DND-41 (cell line): Measurements from ENCODE around the gene STX2.
"Not testable (repeated sequence)": the region's sequence is repeated elsewhere in the genome, so short reads cannot be mapped to it uniquely, and the experiment has no call there.

Experiments
- ATAC-seq: fragments of 200-7000 bp; cut with Tn5 transposase; 3 replicates; pipeline ENCODE4 v1.9.1; 2021; ENCODE audit warnings: low read depth; ENCODE audit not compliant: insufficient read depth
- DNase-seq: peaks from one replicate; pipeline ENCODE4 v3.0.0-alpha.2; 2020
- H2AFZ ChIP-seq: 2 replicates; pipeline ENCODE4 v1.6.0; 2012; ENCODE audit warnings: low read depth, low read length
- H3K27ac ChIP-seq: 2 replicates; pipeline ENCODE4 v1.5.1; 2012; ENCODE audit warnings: low read length, inconsistent platforms
- H3K27me3 ChIP-seq: fragments of 200-600 bp; sonication (generic); 2 replicates; pipeline ENCODE4 v1.6.0; 2012; ENCODE audit warnings: low read length, mild to moderate bottlenecking, inconsistent platforms; ENCODE audit not compliant: insufficient read depth, poor library complexity
- H3K36me3 ChIP-seq: 2 replicates; pipeline ENCODE4 v1.5.1; 2012; ENCODE audit warnings: low read length, inconsistent platforms; ENCODE audit not compliant: insufficient read depth
- H3K4me1 ChIP-seq: 2 replicates; pipeline ENCODE4 v1.5.1; 2012; ENCODE audit warnings: mild to moderate bottlenecking, low read length; ENCODE audit not compliant: insufficient read depth
- H3K4me2 ChIP-seq: 2 replicates; pipeline ENCODE4 v1.6.0; 2012; ENCODE audit warnings: mild to moderate bottlenecking, moderate library complexity, low read length, inconsistent platforms; ENCODE audit not compliant: insufficient read depth
- H3K4me3 ChIP-seq, 2 experiments: fragments of 200-600 bp in 1 of 2; shearing (Covaris generic) in 1 of 2; 2 replicates each; pipeline ENCODE4 v1.5.1; 2012 to 2016; ENCODE audit warnings: inconsistent platforms in 2 of 2, low read length in 2 of 2, mild to moderate bottlenecking in 2 of 2, low read depth in 1 of 2, moderate library complexity in 1 of 2
- H3K79me2 ChIP-seq: 2 replicates; pipeline ENCODE4 v1.6.0; 2012; ENCODE audit warnings: low read length, inconsistent platforms; ENCODE audit not compliant: insufficient read depth
- H3K9ac ChIP-seq: 2 replicates; pipeline ENCODE4 v1.6.0; 2012; ENCODE audit warnings: low read depth, mild to moderate bottlenecking, inconsistent platforms, low read length, moderate library complexity
- H3K9me3 ChIP-seq: 2 replicates; pipeline ENCODE4 v1.5.1; 2012; ENCODE audit warnings: low read length, moderate library complexity, mild to moderate bottlenecking, inconsistent platforms; ENCODE audit not compliant: insufficient read depth, severe bottlenecking
- H4K20me1 ChIP-seq: 2 replicates; pipeline ENCODE4 v1.6.0; 2012; ENCODE audit warnings: low read length; ENCODE audit not compliant: insufficient read depth
- CTCF ChIP-seq: IDR thresholded peaks from 2 replicates; pipeline ENCODE4 v1.5.1; 2012; ENCODE audit warnings: borderline replicate concordance, low read length, moderate library complexity, mild to moderate bottlenecking; ENCODE audit not compliant: poor library complexity, severe bottlenecking; ENCODE audit errors: extremely low read depth
- EZH2 ChIP-seq: IDR thresholded peaks from 3 replicates; pipeline ENCODE4 v1.6.1; 2012; ENCODE audit warnings: borderline replicate concordance, low read depth, mild to moderate bottlenecking, moderate library complexity, low read length, inconsistent platforms; ENCODE audit not compliant: severe bottlenecking

Gene STX2

GRCh38 chr12:130761537-130762318 is 77.3 kb downstream of the STX2 start:
- H3K4me2 ChIP-seq, result no peak overlapping the region
- no peak overlapping the region for H3K4me3 ChIP-seq
- no peaks in the 10 kb centered on the region for H4K20me1 ChIP-seq
- no peak overlapping the region for H3K9ac ChIP-seq
- ATAC-seq (no peak; the same call in 2 of the 3 replicates), DNase-seq (no peak)
- H3K36me3 ChIP-seq, result no peaks in the 10 kb centered on the region
- H3K4me1 ChIP-seq, result no peaks in the 10 kb centered on the region
- no peak overlapping the region for H2AFZ ChIP-seq
- no peak overlapping the region for H3K27ac ChIP-seq
- H3K27me3 ChIP-seq, result no peaks in the 10 kb centered on the region
- peaks cover 16% of the 10 kb centered on the region for H3K9me3 ChIP-seq
- no peaks in the 10 kb centered on the region for H3K79me2 ChIP-seq
- TF ChIP-seq EZH2 (no peak), CTCF (peak; percentile 57)

- peak; percentile 21 for DNase-seq
- 0 out of 3 replicates have a peak, but pooled peaks have one; percentile 44 for ATAC-seq
- H2AFZ ChIP-seq, result peak overlapping the region; percentile 49
- no peaks in the 10 kb centered on the region for H3K27me3 ChIP-seq
- no peak overlapping the region for H3K9ac ChIP-seq
- H3K4me3 ChIP-seq, result no peak overlapping the region
- H3K79me2 ChIP-seq, result no peaks in the 10 kb centered on the region
- H3K9me3 ChIP-seq, result no peaks in the 10 kb centered on the region
- peak overlapping the region; percentile 12; the same call in 1 of the 2 replicates for H3K27ac ChIP-seq
- TF ChIP-seq CTCF, result no peak
- no peak for TF ChIP-seq EZH2
- no peaks in the 10 kb centered on the region for H4K20me1 ChIP-seq
- no peaks in the 10 kb centered on the region for H3K36me3 ChIP-seq
- H3K4me2 ChIP-seq, result no peak overlapping the region
- no peaks in the 10 kb centered on the region for H3K4me1 ChIP-seq
Measured at GRCh38 chr12:130754234-130754901, 84.7 kb downstream of the STX2 start.

- peaks cover 5% of the 10 kb centered on the region for H3K4me1 ChIP-seq
- TF ChIP-seq EZH2, result no peak
- peak; percentile 56 for TF ChIP-seq CTCF
- DNase-seq, result peak; percentile 40
- no peak overlapping the region for H3K4me3 ChIP-seq
- H3K4me2 ChIP-seq, result no peak overlapping the region
- no peaks in the 10 kb centered on the region for H3K9me3 ChIP-seq
- H3K27me3 ChIP-seq, result no peaks in the 10 kb centered on the region
- H3K79me2 ChIP-seq, result no peaks in the 10 kb centered on the region
- H3K9ac ChIP-seq, result no peak overlapping the region
- no peak overlapping the region for H2AFZ ChIP-seq
- no peaks in the 10 kb centered on the region for H3K36me3 ChIP-seq
- ATAC-seq, result peak; percentile 37; the same call in 1 of the 3 replicates
- no peak overlapping the region for H3K27ac ChIP-seq
- no peaks in the 10 kb centered on the region for H4K20me1 ChIP-seq
Measured at GRCh38 chr12:130752692-130753230, 86.3 kb downstream of the STX2 start.

- H3K36me3 ChIP-seq, DNase-seq, H3K9me3 ChIP-seq, H3K4me1 ChIP-seq, H3K27ac ChIP-seq, H3K27me3 ChIP-seq, H3K4me2 ChIP-seq, ATAC-seq, H3K79me2 ChIP-seq, H2AFZ ChIP-seq, H3K9ac ChIP-seq, H3K4me3 ChIP-seq, H4K20me1 ChIP-seq: not testable (repeated sequence)
Measured at GRCh38 chr12:130752037-130752436, 87.0 kb downstream of the STX2 start.
